ENCODE data around the gene ACSL3.

DNA sequence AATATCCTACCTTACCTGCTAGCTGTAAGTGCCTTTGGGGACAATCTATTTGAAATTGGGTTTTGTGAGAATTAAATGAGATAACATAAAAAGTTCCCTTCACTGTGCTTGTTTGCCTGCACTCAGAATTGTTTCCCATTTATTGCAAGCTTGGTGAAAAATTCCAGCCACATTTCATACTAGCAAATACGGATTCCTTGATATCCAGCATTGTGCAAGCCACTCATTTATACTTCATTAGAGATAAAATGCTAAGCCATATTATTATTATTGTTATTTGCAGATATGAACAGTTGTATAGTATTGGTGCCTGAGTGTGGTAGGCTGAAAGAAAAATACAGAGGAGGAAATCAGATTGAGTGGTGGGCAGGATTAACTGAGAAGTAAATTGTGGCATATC, 31.9 kb downstream of the ACSL3 start:
- TF ChIP-seq CTCF (IDR thresholded peaks at IDR 0.05; ENCODE audit: insufficient read depth, low read length) (no peak), POLR2AphosphoS5 (IDR thresholded peaks at IDR 0.05; ENCODE audit: low read depth) (no peak), GABPA (IDR thresholded peaks at IDR 0.05; ENCODE audit: low read depth) (no peak), REST (IDR thresholded peaks at IDR 0.05; ENCODE audit: insufficient replicate concordance, low read depth) (no peak), SPI1 (IDR thresholded peaks at IDR 0.05; ENCODE audit: borderline replicate concordance, low read depth) (no peak)
